Vagina (tissue), 2 donors: Measurements from ENCODE around the gene TRABD2A. TPM values are rescaled to one million over a fixed set of nuclear protein-coding genes. Genes with fewer than 3 reads are reported as not detected.
"Not testable (repeated sequence)": the region's sequence is repeated elsewhere in the genome, so short reads cannot be mapped to it uniquely, and the experiment has no call there.

Experiments used
- DNase-seq, 2 donors: peaks; one replicate each; pipeline ENCODE4 v3.0.0-alpha.2; 2017; ENCODE audit errors: extremely low spot score in 2 of 2
- H3K27ac ChIP-seq: fragments of 200-600 bp; sonication (generic); one replicate; pipeline ENCODE4 v1.5.1; 2019
- H3K27me3 ChIP-seq: fragments of 200-600 bp; sonication (generic); one replicate; pipeline ENCODE4 v1.5.1; 2019
- H3K36me3 ChIP-seq, 2 donors: fragments of 200-600 bp; sonication (generic); one replicate each; pipeline ENCODE4 v1.5.1; 2017 to 2019
- H3K4me1 ChIP-seq: fragments of 200-600 bp; sonication (generic); one replicate; pipeline ENCODE4 v1.5.1; 2019
- H3K4me3 ChIP-seq, 2 donors: fragments of 200-600 bp; sonication (generic); 1 replicate in 1 of 2; 2 replicates in 1 of 2; pipeline ENCODE4 v1.5.1; 2016 to 2019
- H3K9me3 ChIP-seq: fragments of 200-600 bp; sonication (generic); one replicate; pipeline ENCODE4 v1.5.1; 2019
- CTCF ChIP-seq, 3 experiments: fragments of 450-650 bp in 2 of 3; fragments of 200-600 bp in 1 of 3; sonication (generic) in 1 of 3; IDR thresholded peaks; one replicate each; pipeline ENCODE4 v1.5.1; 2017 to 2019; ENCODE audit warnings: antibody characterized with exemption in 3 of 3, mild to moderate bottlenecking in 2 of 3, moderate library complexity in 2 of 3
- POLR2A ChIP-seq, 2 donors: fragments of 450-650 bp; IDR thresholded peaks; one replicate each; pipeline ENCODE4 v1.6.1; 2017; ENCODE audit warnings: antibody characterized with exemption in 2 of 2, mild to moderate bottlenecking in 2 of 2, moderate library complexity in 2 of 2
- POLR2AphosphoS5 ChIP-seq, 2 donors: sonication (generic); formaldehyde crosslinking; IDR thresholded peaks; one replicate each; pipeline ENCODE4 v1.9.0; 2017; ENCODE audit warnings: antibody characterized with exemption in 2 of 2, mild to moderate bottlenecking in 2 of 2, low read depth in 1 of 2; ENCODE audit not compliant: insufficient read depth in 1 of 2
- intact Hi-C: fragments of 100-400 bp; cut with DNase I; formaldehyde crosslinking; loops from one replicate; pipeline ENCODE4 v1.15.1; 2023
- total RNA-seq: library from RNA; depleted of rRNA; stranded (reverse); fragments of >200 nt; gene quantifications from one replicate; pipeline ENCODE4 v1.2.3, GENCODE V29; 2016

Gene TRABD2A
- total RNA-seq, 1 donor from 2014 or later = 5.4 TPM

- Histone ChIP-seq H3K27me3 (no peaks in the 10 kb centered on the region), H3K4me1 (no peaks in the 10 kb centered on the region), H3K36me3 (no peaks in the 10 kb centered on the region), H3K27ac (no peak overlapping the region), H3K9me3 (peaks cover 10% of the 10 kb centered on the region), H3K4me3 (no peak overlapping the region)
- no peak for TF ChIP-seq POLR2A (IDR thresholded peaks at IDR 0.05)
- no peak for TF ChIP-seq CTCF (IDR thresholded peaks at IDR 0.05)
- TF ChIP-seq POLR2AphosphoS5 (IDR thresholded peaks at IDR 0.05; ENCODE audit: insufficient read depth in 1 of 2, low read depth in 1 of 2) = no peak
- DNase-seq = no peak
- intact Hi-C loops = no loop called here
Measured at GRCh38 chr2:84776011-84776410, 104.9 kb downstream of the TRABD2A start.

- H3K27ac ChIP-seq, H3K4me1 ChIP-seq, H3K36me3 ChIP-seq, H3K9me3 ChIP-seq, DNase-seq, H3K4me3 ChIP-seq, H3K27me3 ChIP-seq, intact Hi-C loops: not testable (repeated sequence)
Measured at GRCh38 chr2:84773562-84773961, 107.3 kb downstream of the TRABD2A start.

Other genes starting within 250 kb of the TRABD2A start
- 2,211 TPM for gene TMSB10, start 24.6 kb upstream of the TRABD2A start, total RNA-seq
- 29.7 TPM for gene KCMF1, start 90.1 kb upstream of the TRABD2A start, total RNA-seq